Kidney tubule cell (primary cell): ENCODE results near the gene NPY5R.

ENCODE experiments used
- DNase-seq: peaks from one replicate; pipeline ENCODE4 v3.0.0-alpha.2; 2018; ENCODE audit warnings: low spot score

NPY5R gene

GRCh38 chr4:163384926-163385325 is 41.2 kb downstream of the NPY5R start:
- DNase-seq: no peak

- DNase-seq: peak; percentile 49
Observed at GRCh38 chr4:163385466-163385865, 41.8 kb downstream of the NPY5R start.

- DNase-seq: no peak
Observed at GRCh38 chr4:163391756-163392155, 48.1 kb downstream of the NPY5R start.

GRCh38 chr4:163392328-163392727 is 48.6 kb downstream of the NPY5R start:
- no peak for DNase-seq

- DNase-seq: no peak
Observed at GRCh38 chr4:163393471-163393870, 49.8 kb downstream of the NPY5R start.

- no peak for DNase-seq
Observed at GRCh38 chr4:163395055-163395454, 51.4 kb downstream of the NPY5R start.

- no peak for DNase-seq
Observed at GRCh38 chr4:163395758-163396157, 52.1 kb downstream of the NPY5R start.

- no peak for DNase-seq
Observed at GRCh38 chr4:163398238-163398637, 54.5 kb downstream of the NPY5R start.

- DNase-seq: no peak
Observed at GRCh38 chr4:163400911-163401310, 57.2 kb downstream of the NPY5R start.
